WTC11 (cell line): ENCODE measurements around the gene CAPZB. TPM values are rescaled to one million over a fixed set of nuclear protein-coding genes. Genes with fewer than 3 reads are reported as not detected.

Source experiments
- ATAC-seq: fragments of 200-7000 bp; cut with Tn5 transposase; 2 replicates; pipeline ENCODE4 v1.10.0; 2021; ENCODE audit warnings: mild to moderate bottlenecking, moderate library complexity
- CTCF ChIA-PET: fragments of 300-600 bp; sonication (Branson Sonifier 250); formaldehyde crosslinking; loops from one replicate; lab custom pipeline; 2021; ENCODE audit warnings: antibody characterized with exemption; lab: Charles Lee
- POLR2A ChIA-PET: fragments of 350-600 bp; sonication (Branson Sonifier 250); formaldehyde crosslinking; loops from one replicate; lab custom pipeline; 2021; ENCODE audit warnings: antibody characterized with exemption; lab: Charles Lee
- DNase-seq: peaks from one replicate; pipeline ENCODE4 v3.0.0; 2021; ENCODE audit warnings: low spot score
- H3K27ac Mint-ChIP-seq: 2 replicates; pipeline ENCODE4 v1.8.0; 2021; ENCODE audit warnings: mixed read lengths
- H3K27me3 Mint-ChIP-seq: 2 replicates; pipeline ENCODE4 v1.8.0; 2021; ENCODE audit warnings: low read depth, mild to moderate bottlenecking, moderate library complexity, mixed read lengths
- H3K36me3 Mint-ChIP-seq: 2 replicates; pipeline ENCODE4 v1.8.0; 2021; ENCODE audit warnings: mixed read lengths
- H3K4me1 Mint-ChIP-seq: 2 replicates; pipeline ENCODE4 v1.8.0; 2022; ENCODE audit warnings: mixed read lengths
- H3K4me3 Mint-ChIP-seq: 2 replicates; pipeline ENCODE4 v1.8.0; 2021; ENCODE audit warnings: mild to moderate bottlenecking, moderate library complexity, mixed read lengths
- H3K9me3 Mint-ChIP-seq: 2 replicates; pipeline ENCODE4 v1.8.0; 2021; ENCODE audit warnings: mixed read lengths
- CBFB ChIP-seq: sonication (generic); formaldehyde crosslinking; IDR thresholded peaks from 2 replicates; pipeline ENCODE4 v1.8.1; 2022; ENCODE audit warnings: mild to moderate bottlenecking, low read depth, missing genetic modification reagents
- EMX1 ChIP-seq: fragments of 250-450 bp; sonication (Bioruptor Pico); IDR thresholded peaks from 2 replicates; pipeline ENCODE4 v1.8.0; 2021; ENCODE audit warnings: mild to moderate bottlenecking
- ESRRA ChIP-seq: sonication (generic); formaldehyde crosslinking; IDR thresholded peaks from 2 replicates; pipeline ENCODE4 v1.8.1; 2022; ENCODE audit warnings: mild to moderate bottlenecking, missing genetic modification reagents, borderline replicate concordance
- NR1H2 ChIP-seq: sonication (generic); formaldehyde crosslinking; IDR thresholded peaks from 2 replicates; pipeline ENCODE4 v1.9.0; 2021; ENCODE audit warnings: mild to moderate bottlenecking, moderate library complexity, missing genetic modification reagents
- NR2C2 ChIP-seq: sonication (generic); formaldehyde crosslinking; IDR thresholded peaks from 2 replicates; pipeline ENCODE4 v1.8.0; 2022; ENCODE audit warnings: mild to moderate bottlenecking, missing genetic modification reagents
- TEAD4 ChIP-seq: sonication (generic); formaldehyde crosslinking; IDR thresholded peaks from 2 replicates; pipeline ENCODE4 v1.8.0; 2022; ENCODE audit warnings: mild to moderate bottlenecking, missing genetic modification reagents
- ZNF138 ChIP-seq: sonication (generic); formaldehyde crosslinking; conservative IDR thresholded peaks from 2 replicates; pipeline ENCODE4 v1.8.1; 2022; ENCODE audit warnings: mild to moderate bottlenecking, moderate library complexity, missing genetic modification reagents
- ZNF317 ChIP-seq: sonication (generic); formaldehyde crosslinking; IDR thresholded peaks from 2 replicates; pipeline ENCODE4 v1.8.1; 2023; ENCODE audit warnings: low read depth, mild to moderate bottlenecking, moderate library complexity, missing genetic modification reagents, borderline replicate concordance
- total RNA-seq: library from RNA; stranded (reverse); gene quantifications from 3 replicates; pipeline ENCODE4 v1.2.3, GENCODE V29; 2021
- TF ChIP-seq, protein P1 (sequence below): sonication (generic); formaldehyde crosslinking; IDR thresholded peaks from 2 replicates; pipeline ENCODE4 v1.8.1; 2022; ENCODE audit warnings: low read depth, mild to moderate bottlenecking, moderate library complexity, missing genetic modification reagents, borderline replicate concordance
- TF ChIP-seq, protein P2 (sequence below): sonication (generic); formaldehyde crosslinking; IDR thresholded peaks from 2 replicates; pipeline ENCODE4 v1.8.0; 2023; ENCODE audit warnings: missing genetic modification reagents, mild to moderate bottlenecking, borderline replicate concordance
- TF ChIP-seq, protein P3 (sequence below): sonication (generic); formaldehyde crosslinking; IDR thresholded peaks from 2 replicates; pipeline ENCODE4 v1.8.1; 2023; ENCODE audit warnings: mild to moderate bottlenecking, missing genetic modification reagents
- TF ChIP-seq, protein P4 (sequence below): fragments of 250-450 bp; sonication (Bioruptor Pico); IDR thresholded peaks from 2 replicates; pipeline ENCODE4 v1.9.0; 2021; ENCODE audit warnings: mild to moderate bottlenecking
- TF ChIP-seq, protein P5 (sequence below): fragments of 250-450 bp; sonication (Bioruptor Pico); IDR thresholded peaks from 2 replicates; pipeline ENCODE4 v2.1.2; 2022; ENCODE audit warnings: mild to moderate bottlenecking, moderate library complexity
- TF ChIP-seq, protein P6 (sequence below): fragments of 250-450 bp; sonication (Bioruptor Pico); IDR thresholded peaks from 2 replicates; pipeline ENCODE4 v1.9.0; 2021; ENCODE audit warnings: mild to moderate bottlenecking, borderline replicate concordance
- TF ChIP-seq, protein P7 (sequence below): sonication (generic); formaldehyde crosslinking; IDR thresholded peaks from 2 replicates; pipeline ENCODE4 v1.8.0; 2022; ENCODE audit warnings: missing genetic modification reagents
- TF ChIP-seq, protein P8 (sequence below): sonication (generic); formaldehyde crosslinking; IDR thresholded peaks from 2 replicates; pipeline ENCODE4 v1.8.0; 2022; ENCODE audit warnings: mild to moderate bottlenecking, missing genetic modification reagents

Gene CAPZB
- total RNA-seq, 1 experiment from 2014 or later = 348 TPM

DNA sequence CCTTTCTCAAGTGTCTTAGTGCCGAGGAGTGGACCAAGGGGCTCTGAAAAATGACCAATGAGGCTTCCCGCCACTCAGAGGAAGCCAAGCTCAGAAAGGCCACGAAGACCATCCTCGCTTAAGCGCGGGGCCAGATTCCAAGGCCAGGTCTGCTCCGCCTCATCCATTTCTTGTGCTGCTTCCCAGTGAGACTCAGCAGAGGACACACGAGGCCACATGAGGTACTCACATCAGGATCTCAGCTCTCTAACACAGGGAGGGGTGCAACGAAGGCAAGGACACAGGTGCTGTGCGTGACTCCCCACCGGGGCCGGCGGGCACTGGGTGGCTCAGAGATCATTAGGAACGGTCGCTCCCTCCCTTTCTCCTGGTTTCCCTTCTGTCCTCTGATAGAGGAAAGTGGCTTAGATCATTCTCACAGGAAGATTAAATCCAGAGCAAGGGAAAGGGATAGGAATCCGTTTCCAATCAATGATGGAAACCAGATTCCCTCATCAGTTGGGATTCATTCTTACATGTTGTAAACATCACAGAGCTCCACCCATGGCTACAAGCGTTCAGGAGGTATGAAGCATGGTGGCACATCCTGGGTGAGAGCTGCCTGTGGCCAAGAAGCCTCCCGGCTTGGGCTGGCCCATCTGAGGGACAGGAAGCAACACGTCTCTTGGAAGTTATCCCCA, 46.7 kb downstream of the CAPZB start:
- ATAC-seq = no peak
- peaks cover 39% of the 10 kb centered on the region for H3K4me1 Mint-ChIP-seq
- POLR2A ChIA-PET = no interaction called here
- TF ChIP-seq CBFB (CRISPR knock-in tag) (no peak), ZNF138 (no peak), NR2C2 (CRISPR knock-in tag) (no peak), ESRRA (no peak), TEAD4 (CRISPR knock-in tag) (no peak), ZNF317 (CRISPR knock-in tag) (no peak), EMX1 (no peak), NR1H2 (CRISPR knock-in tag) (no peak)
- TF ChIP-seq, protein P1, sequence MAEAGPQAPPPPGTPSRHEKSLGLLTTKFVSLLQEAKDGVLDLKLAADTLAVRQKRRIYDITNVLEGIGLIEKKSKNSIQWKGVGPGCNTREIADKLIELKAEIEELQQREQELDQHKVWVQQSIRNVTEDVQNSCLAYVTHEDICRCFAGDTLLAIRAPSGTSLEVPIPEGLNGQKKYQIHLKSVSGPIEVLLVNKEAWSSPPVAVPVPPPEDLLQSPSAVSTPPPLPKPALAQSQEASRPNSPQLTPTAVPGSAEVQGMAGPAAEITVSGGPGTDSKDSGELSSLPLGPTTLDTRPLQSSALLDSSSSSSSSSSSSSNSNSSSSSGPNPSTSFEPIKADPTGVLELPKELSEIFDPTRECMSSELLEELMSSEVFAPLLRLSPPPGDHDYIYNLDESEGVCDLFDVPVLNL (CRISPR knock-in tag) = no peak
- TF ChIP-seq, protein P2, sequence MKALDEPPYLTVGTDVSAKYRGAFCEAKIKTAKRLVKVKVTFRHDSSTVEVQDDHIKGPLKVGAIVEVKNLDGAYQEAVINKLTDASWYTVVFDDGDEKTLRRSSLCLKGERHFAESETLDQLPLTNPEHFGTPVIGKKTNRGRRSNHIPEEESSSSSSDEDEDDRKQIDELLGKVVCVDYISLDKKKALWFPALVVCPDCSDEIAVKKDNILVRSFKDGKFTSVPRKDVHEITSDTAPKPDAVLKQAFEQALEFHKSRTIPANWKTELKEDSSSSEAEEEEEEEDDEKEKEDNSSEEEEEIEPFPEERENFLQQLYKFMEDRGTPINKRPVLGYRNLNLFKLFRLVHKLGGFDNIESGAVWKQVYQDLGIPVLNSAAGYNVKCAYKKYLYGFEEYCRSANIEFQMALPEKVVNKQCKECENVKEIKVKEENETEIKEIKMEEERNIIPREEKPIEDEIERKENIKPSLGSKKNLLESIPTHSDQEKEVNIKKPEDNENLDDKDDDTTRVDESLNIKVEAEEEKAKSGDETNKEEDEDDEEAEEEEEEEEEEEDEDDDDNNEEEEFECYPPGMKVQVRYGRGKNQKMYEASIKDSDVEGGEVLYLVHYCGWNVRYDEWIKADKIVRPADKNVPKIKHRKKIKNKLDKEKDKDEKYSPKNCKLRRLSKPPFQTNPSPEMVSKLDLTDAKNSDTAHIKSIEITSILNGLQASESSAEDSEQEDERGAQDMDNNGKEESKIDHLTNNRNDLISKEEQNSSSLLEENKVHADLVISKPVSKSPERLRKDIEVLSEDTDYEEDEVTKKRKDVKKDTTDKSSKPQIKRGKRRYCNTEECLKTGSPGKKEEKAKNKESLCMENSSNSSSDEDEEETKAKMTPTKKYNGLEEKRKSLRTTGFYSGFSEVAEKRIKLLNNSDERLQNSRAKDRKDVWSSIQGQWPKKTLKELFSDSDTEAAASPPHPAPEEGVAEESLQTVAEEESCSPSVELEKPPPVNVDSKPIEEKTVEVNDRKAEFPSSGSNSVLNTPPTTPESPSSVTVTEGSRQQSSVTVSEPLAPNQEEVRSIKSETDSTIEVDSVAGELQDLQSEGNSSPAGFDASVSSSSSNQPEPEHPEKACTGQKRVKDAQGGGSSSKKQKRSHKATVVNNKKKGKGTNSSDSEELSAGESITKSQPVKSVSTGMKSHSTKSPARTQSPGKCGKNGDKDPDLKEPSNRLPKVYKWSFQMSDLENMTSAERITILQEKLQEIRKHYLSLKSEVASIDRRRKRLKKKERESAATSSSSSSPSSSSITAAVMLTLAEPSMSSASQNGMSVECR = no peak
- TF ChIP-seq, protein P3, sequence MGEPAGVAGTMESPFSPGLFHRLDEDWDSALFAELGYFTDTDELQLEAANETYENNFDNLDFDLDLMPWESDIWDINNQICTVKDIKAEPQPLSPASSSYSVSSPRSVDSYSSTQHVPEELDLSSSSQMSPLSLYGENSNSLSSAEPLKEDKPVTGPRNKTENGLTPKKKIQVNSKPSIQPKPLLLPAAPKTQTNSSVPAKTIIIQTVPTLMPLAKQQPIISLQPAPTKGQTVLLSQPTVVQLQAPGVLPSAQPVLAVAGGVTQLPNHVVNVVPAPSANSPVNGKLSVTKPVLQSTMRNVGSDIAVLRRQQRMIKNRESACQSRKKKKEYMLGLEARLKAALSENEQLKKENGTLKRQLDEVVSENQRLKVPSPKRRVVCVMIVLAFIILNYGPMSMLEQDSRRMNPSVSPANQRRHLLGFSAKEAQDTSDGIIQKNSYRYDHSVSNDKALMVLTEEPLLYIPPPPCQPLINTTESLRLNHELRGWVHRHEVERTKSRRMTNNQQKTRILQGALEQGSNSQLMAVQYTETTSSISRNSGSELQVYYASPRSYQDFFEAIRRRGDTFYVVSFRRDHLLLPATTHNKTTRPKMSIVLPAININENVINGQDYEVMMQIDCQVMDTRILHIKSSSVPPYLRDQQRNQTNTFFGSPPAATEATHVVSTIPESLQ (CRISPR knock-in tag) = no peak
- TF ChIP-seq, protein P4, sequence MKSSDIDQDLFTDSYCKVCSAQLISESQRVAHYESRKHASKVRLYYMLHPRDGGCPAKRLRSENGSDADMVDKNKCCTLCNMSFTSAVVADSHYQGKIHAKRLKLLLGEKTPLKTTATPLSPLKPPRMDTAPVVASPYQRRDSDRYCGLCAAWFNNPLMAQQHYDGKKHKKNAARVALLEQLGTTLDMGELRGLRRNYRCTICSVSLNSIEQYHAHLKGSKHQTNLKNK (CRISPR knock-in tag) = no peak
- TF ChIP-seq, protein P5, sequence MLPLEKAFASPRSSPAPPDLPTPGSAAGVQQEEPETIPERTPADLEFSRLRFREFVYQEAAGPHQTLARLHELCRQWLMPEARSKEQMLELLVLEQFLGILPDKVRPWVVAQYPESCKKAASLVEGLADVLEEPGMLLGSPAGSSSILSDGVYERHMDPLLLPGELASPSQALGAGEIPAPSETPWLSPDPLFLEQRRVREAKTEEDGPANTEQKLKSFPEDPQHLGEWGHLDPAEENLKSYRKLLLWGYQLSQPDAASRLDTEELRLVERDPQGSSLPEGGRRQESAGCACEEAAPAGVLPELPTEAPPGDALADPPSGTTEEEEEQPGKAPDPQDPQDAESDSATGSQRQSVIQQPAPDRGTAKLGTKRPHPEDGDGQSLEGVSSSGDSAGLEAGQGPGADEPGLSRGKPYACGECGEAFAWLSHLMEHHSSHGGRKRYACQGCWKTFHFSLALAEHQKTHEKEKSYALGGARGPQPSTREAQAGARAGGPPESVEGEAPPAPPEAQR (CRISPR knock-in tag) = no peak
- TF ChIP-seq, protein P6, sequence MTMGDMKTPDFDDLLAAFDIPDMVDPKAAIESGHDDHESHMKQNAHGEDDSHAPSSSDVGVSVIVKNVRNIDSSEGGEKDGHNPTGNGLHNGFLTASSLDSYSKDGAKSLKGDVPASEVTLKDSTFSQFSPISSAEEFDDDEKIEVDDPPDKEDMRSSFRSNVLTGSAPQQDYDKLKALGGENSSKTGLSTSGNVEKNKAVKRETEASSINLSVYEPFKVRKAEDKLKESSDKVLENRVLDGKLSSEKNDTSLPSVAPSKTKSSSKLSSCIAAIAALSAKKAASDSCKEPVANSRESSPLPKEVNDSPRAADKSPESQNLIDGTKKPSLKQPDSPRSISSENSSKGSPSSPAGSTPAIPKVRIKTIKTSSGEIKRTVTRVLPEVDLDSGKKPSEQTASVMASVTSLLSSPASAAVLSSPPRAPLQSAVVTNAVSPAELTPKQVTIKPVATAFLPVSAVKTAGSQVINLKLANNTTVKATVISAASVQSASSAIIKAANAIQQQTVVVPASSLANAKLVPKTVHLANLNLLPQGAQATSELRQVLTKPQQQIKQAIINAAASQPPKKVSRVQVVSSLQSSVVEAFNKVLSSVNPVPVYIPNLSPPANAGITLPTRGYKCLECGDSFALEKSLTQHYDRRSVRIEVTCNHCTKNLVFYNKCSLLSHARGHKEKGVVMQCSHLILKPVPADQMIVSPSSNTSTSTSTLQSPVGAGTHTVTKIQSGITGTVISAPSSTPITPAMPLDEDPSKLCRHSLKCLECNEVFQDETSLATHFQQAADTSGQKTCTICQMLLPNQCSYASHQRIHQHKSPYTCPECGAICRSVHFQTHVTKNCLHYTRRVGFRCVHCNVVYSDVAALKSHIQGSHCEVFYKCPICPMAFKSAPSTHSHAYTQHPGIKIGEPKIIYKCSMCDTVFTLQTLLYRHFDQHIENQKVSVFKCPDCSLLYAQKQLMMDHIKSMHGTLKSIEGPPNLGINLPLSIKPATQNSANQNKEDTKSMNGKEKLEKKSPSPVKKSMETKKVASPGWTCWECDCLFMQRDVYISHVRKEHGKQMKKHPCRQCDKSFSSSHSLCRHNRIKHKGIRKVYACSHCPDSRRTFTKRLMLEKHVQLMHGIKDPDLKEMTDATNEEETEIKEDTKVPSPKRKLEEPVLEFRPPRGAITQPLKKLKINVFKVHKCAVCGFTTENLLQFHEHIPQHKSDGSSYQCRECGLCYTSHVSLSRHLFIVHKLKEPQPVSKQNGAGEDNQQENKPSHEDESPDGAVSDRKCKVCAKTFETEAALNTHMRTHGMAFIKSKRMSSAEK (CRISPR knock-in tag) = no peak
- TF ChIP-seq, protein P7, sequence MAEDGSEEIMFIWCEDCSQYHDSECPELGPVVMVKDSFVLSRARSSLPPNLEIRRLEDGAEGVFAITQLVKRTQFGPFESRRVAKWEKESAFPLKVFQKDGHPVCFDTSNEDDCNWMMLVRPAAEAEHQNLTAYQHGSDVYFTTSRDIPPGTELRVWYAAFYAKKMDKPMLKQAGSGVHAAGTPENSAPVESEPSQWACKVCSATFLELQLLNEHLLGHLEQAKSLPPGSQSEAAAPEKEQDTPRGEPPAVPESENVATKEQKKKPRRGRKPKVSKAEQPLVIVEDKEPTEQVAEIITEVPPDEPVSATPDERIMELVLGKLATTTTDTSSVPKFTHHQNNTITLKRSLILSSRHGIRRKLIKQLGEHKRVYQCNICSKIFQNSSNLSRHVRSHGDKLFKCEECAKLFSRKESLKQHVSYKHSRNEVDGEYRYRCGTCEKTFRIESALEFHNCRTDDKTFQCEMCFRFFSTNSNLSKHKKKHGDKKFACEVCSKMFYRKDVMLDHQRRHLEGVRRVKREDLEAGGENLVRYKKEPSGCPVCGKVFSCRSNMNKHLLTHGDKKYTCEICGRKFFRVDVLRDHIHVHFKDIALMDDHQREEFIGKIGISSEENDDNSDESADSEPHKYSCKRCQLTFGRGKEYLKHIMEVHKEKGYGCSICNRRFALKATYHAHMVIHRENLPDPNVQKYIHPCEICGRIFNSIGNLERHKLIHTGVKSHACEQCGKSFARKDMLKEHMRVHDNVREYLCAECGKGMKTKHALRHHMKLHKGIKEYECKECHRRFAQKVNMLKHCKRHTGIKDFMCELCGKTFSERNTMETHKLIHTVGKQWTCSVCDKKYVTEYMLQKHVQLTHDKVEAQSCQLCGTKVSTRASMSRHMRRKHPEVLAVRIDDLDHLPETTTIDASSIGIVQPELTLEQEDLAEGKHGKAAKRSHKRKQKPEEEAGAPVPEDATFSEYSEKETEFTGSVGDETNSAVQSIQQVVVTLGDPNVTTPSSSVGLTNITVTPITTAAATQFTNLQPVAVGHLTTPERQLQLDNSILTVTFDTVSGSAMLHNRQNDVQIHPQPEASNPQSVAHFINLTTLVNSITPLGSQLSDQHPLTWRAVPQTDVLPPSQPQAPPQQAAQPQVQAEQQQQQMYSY (CRISPR knock-in tag) = no peak
- TF ChIP-seq, protein P8, sequence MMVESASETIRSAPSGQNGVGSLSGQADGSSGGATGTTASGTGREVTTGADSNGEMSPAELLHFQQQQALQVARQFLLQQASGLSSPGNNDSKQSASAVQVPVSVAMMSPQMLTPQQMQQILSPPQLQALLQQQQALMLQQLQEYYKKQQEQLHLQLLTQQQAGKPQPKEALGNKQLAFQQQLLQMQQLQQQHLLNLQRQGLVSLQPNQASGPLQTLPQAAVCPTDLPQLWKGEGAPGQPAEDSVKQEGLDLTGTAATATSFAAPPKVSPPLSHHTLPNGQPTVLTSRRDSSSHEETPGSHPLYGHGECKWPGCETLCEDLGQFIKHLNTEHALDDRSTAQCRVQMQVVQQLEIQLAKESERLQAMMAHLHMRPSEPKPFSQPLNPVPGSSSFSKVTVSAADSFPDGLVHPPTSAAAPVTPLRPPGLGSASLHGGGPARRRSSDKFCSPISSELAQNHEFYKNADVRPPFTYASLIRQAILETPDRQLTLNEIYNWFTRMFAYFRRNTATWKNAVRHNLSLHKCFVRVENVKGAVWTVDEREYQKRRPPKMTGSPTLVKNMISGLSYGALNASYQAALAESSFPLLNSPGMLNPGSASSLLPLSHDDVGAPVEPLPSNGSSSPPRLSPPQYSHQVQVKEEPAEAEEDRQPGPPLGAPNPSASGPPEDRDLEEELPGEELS (CRISPR knock-in tag) = no peak

More for the DNA sequence above, 46.7 kb downstream of the CAPZB start:
- no peaks in the 10 kb centered on the region for H3K9me3 Mint-ChIP-seq
- CTCF ChIA-PET = interaction anchor here (0.7 to 4.7 kb wide), 5 partner anchors 27 to 143 kb away, joined by 3 to 60 read pairs (median 4); no protein-coding TSS in a partner anchor
- no peak overlapping the region for H3K4me3 Mint-ChIP-seq
- no peak for DNase-seq
- no peaks in the 10 kb centered on the region for H3K27me3 Mint-ChIP-seq
- peaks cover 3% of the 10 kb centered on the region; the same call in 1 of the 2 replicates for H3K36me3 Mint-ChIP-seq
- H3K27ac Mint-ChIP-seq = peak overlapping the region; percentile 75; the same call in 1 of the 2 replicates
